Measurements from ENCODE around the gene LGR6.

LGR6 gene

DNA sequence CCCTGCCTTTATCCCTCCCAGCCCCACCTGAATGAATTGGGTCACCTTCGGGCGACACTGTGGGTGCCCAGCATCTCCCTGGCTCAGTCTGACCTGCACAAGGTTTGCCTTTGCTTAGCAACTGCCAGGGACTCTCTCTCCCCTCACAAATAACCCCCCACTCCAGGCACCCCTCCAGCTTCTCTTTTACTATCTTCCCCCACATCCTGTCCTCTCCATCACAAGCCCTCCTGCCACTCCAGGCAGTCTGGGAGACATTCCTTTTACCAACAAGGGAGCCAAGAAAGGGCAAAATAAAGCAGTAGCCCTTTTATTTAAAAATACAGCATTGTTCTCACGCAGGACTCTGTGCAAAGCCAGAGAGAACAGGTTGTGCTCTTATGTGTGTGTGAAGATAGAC lies 23.9 kb downstream of the LGR6 start:
- H2AFZ ChIP-seq, result no peak overlapping the region
- no peaks in the 10 kb centered on the region for H3K4me1 ChIP-seq
- H3K27me3 ChIP-seq (ENCODE audit: control insufficient read depth, insufficient read depth, low read length), result no peaks in the 10 kb centered on the region
- H3K27ac ChIP-seq, result no peak overlapping the region
- no peaks in the 10 kb centered on the region for H3K36me3 ChIP-seq (ENCODE audit: control insufficient read depth, insufficient read depth, low read length)
- H3K9me3 ChIP-seq (ENCODE audit: control insufficient read depth, low read length), result no peaks in the 10 kb centered on the region
- H3K4me3 ChIP-seq (ENCODE audit: low read depth, low read length), result no peak overlapping the region
- TF ChIP-seq, protein P1, sequence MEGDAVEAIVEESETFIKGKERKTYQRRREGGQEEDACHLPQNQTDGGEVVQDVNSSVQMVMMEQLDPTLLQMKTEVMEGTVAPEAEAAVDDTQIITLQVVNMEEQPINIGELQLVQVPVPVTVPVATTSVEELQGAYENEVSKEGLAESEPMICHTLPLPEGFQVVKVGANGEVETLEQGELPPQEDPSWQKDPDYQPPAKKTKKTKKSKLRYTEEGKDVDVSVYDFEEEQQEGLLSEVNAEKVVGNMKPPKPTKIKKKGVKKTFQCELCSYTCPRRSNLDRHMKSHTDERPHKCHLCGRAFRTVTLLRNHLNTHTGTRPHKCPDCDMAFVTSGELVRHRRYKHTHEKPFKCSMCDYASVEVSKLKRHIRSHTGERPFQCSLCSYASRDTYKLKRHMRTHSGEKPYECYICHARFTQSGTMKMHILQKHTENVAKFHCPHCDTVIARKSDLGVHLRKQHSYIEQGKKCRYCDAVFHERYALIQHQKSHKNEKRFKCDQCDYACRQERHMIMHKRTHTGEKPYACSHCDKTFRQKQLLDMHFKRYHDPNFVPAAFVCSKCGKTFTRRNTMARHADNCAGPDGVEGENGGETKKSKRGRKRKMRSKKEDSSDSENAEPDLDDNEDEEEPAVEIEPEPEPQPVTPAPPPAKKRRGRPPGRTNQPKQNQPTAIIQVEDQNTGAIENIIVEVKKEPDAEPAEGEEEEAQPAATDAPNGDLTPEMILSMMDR (IDR thresholded peaks at IDR 0.05), result no peak
- H3K4me2 ChIP-seq (ENCODE audit: low read length), result no peak overlapping the region
- no peak overlapping the region for H3K9ac ChIP-seq
- no peaks in the 10 kb centered on the region for H3K79me2 ChIP-seq

DNA sequence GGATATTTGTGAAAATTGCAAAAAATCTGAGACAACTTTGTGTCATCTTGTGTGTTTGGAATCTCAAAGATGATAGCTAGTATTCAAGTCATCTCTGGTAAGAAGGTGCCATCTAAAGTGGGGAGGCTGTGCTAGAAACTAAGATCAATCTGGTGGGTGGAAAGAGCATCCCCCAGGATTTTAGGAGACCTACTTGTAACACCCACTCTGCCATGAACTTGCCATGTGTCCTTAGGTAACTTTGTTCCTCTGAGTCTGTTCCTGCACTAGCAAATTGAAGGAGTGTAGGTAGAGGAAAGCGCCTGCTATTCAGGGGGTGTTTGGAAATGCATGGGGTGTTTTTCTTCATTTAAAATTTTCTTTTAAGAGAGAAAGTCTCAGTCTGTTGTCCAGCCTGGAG lies 24.4 kb downstream of the LGR6 start:
- TF ChIP-seq, protein P1 (IDR thresholded peaks at IDR 0.05), result no peak
- H3K9ac ChIP-seq, result no peak overlapping the region
- H3K27ac ChIP-seq, result no peak overlapping the region
- no peaks in the 10 kb centered on the region for H3K79me2 ChIP-seq
- H3K4me3 ChIP-seq (ENCODE audit: low read depth, low read length), result no peak overlapping the region
- no peaks in the 10 kb centered on the region for H3K9me3 ChIP-seq (ENCODE audit: control insufficient read depth, low read length)
- H3K4me1 ChIP-seq, result no peaks in the 10 kb centered on the region
- H3K36me3 ChIP-seq (ENCODE audit: control insufficient read depth, insufficient read depth, low read length), result no peaks in the 10 kb centered on the region
- no peak overlapping the region for H2AFZ ChIP-seq
- no peak overlapping the region for H3K4me2 ChIP-seq (ENCODE audit: low read length)
- H3K27me3 ChIP-seq (ENCODE audit: control insufficient read depth, insufficient read depth, low read length), result no peaks in the 10 kb centered on the region

DNA sequence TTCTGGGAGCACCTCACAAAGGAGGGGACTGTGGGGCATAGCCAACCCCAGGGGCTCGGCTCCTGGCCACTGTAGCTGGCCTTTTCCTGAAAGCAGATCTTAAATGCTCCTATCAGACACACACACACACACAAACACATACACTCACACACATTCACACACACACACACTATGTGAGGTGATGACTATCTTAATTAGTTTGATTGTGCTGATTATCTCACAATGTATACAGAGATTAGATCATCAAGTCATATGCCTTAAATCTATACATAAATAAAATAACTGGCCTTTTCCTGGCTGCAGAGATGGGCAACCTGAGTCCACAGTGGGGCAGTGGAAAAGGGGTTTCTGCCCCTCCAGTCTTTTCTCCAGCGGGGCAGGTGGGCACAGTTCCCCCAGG lies 27.1 kb downstream of the LGR6 start:
- no peaks in the 10 kb centered on the region for H3K4me1 ChIP-seq
- no peak overlapping the region for H3K9ac ChIP-seq
- no peak overlapping the region for H2AFZ ChIP-seq
- H3K27ac ChIP-seq, result no peak overlapping the region
- no peaks in the 10 kb centered on the region for H3K36me3 ChIP-seq (ENCODE audit: control insufficient read depth, insufficient read depth, low read length)
- H3K79me2 ChIP-seq, result no peaks in the 10 kb centered on the region
- H3K27me3 ChIP-seq (ENCODE audit: control insufficient read depth, insufficient read depth, low read length), result no peaks in the 10 kb centered on the region
- H3K4me2 ChIP-seq (ENCODE audit: low read length), result no peak overlapping the region
- TF ChIP-seq, protein P1 (IDR thresholded peaks at IDR 0.05), result no peak
- no peak overlapping the region for H3K4me3 ChIP-seq (ENCODE audit: low read depth, low read length)
- H3K9me3 ChIP-seq (ENCODE audit: control insufficient read depth, low read length), result no peaks in the 10 kb centered on the region

DNA sequence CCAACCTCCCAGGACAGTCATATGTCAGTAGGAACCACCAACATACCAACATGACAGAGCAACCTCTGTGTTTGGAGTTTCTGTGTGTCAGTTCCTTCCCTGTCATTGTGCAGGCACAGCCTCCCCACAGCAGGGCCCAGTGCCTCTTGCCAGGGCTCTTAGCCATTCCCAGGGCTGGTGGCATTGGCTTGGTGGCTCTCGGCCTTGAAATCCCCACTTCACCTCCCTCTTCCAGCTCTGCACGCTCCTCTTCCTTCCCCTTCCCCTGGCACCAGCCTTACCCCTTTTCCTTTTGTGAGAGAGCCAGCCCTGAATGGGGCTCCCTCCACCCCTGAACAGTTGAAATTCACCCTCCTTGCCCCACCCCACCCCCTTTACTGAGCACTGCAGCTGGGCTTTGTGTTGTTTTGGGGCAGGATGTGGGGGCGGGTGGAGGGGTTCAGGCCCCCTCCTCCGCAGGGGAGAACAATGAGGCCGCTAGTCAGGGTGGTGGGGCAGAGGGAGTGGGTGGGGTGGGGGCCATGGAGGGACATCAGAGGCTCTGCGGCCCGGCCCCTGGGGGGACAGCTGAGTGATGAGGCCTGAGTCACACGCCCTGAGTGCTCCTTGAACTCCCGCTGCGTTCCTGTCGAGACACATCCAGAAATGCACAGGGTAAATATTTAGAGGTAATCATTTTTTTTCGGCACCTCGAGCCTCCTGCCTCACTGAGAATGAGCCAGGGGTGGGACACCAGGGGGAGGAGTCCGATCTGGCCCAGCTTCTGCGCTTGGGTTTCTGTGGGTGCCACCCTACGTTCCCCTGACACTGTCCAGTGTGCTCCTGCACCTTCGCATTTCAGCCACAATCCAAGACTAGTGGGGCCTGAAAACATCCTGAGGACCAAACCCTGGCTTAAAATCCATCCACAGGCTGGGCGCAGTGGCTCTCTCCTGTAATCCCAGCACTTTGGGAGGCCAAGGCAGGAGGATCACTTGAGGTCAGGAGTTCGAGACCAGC lies 28.6 kb downstream of the LGR6 start:
- H3K4me1 ChIP-seq, result no peaks in the 10 kb centered on the region
- no peaks in the 10 kb centered on the region for H3K9me3 ChIP-seq (ENCODE audit: control insufficient read depth, low read length)
- H2AFZ ChIP-seq, result no peak overlapping the region
- no peak overlapping the region for H3K9ac ChIP-seq
- H3K79me2 ChIP-seq, result no peaks in the 10 kb centered on the region
- no peaks in the 10 kb centered on the region for H3K27me3 ChIP-seq (ENCODE audit: control insufficient read depth, insufficient read depth, low read length)
- no peak overlapping the region for H3K4me2 ChIP-seq (ENCODE audit: low read length)
- no peak overlapping the region for H3K4me3 ChIP-seq (ENCODE audit: low read depth, low read length)
- TF ChIP-seq, protein P1 (IDR thresholded peaks at IDR 0.05), result no peak
- no peaks in the 10 kb centered on the region for H3K36me3 ChIP-seq (ENCODE audit: control insufficient read depth, insufficient read depth, low read length)
- H3K27ac ChIP-seq, result no peak overlapping the region
